Thoracic aorta (tissue), 2 donors: ENCODE results near the gene LEO1. TPM values are rescaled to one million over a fixed set of nuclear protein-coding genes. Genes with fewer than 3 reads are reported as not detected.

ENCODE experiments used
- ATAC-seq: fragments of 150-250 bp; one replicate; pipeline ENCODE4 v1.8.0; 2017; ENCODE audit warnings: low read depth; ENCODE audit not compliant: insufficient number of reproducible peaks, low FRiP score
- DNase-seq: peaks from one replicate; pipeline ENCODE4 v3.0.0-alpha.2; 2020; ENCODE audit warnings: low spot score
- H3K27ac ChIP-seq, 2 donors: fragments of 200-600 bp; sonication (generic); 1 replicate in 1 of 2; 2 replicates in 1 of 2; pipeline ENCODE4 v1.5.1; 2016; ENCODE audit warnings: mild to moderate bottlenecking in 2 of 2, moderate library complexity in 2 of 2
- H3K27me3 ChIP-seq: fragments of 200-600 bp; sonication (generic); replicated peaks from 2 replicates; pipeline ENCODE4 v1.6.0; 2016; ENCODE audit warnings: mild to moderate bottlenecking; ENCODE audit not compliant: insufficient read depth
- H3K36me3 ChIP-seq: fragments of 200-600 bp; sonication (generic); one replicate; pipeline ENCODE4 v1.5.1; 2016
- H3K4me1 ChIP-seq, 2 donors: fragments of 200-600 bp; sonication (generic); 1 replicate in 1 of 2; 2 replicates in 1 of 2; pipeline versions ENCODE4 v1.5.1 to v1.6.0; 2016; ENCODE audit warnings: low read depth in 2 of 2, mild to moderate bottlenecking in 1 of 2; ENCODE audit not compliant: control insufficient read depth in 1 of 2
- H3K4me3 ChIP-seq: fragments of 200-600 bp; sonication (generic); 2 replicates; pipeline ENCODE4 v1.5.1; 2016; ENCODE audit warnings: mild to moderate bottlenecking
- H3K9me3 ChIP-seq: fragments of 200-600 bp; sonication (generic); 2 replicates; pipeline ENCODE4 v1.5.1; 2016
- CTCF ChIP-seq: fragments of 200-600 bp; sonication (generic); IDR thresholded peaks from one replicate; pipeline ENCODE4 v1.5.1; 2019; ENCODE audit warnings: antibody characterized with exemption
- total RNA-seq, 2 donors: library from RNA; depleted of rRNA; stranded (reverse); fragments of >200 nt; gene quantifications; one replicate each; pipeline versions ENCODE4 v1.1.0 to v1.2.3, GENCODE V29; 2016

LEO1 gene
- 10 to 100 TPM; 10.8 to 12.7 TPM for total RNA-seq

- peak; percentile 41 for TF ChIP-seq CTCF
- Histone ChIP-seq H3K4me3 (peak within 1 kb of the TSS; percentile 79), H3K9me3 (peaks cover 8% of the 10 kb centered on the region), H3K27me3 (no peaks in the 10 kb centered on the region), H3K27ac (peak within 1 kb of the TSS; percentile 73 to 81), H3K36me3 (no peaks in the 10 kb centered on the region), H3K4me1 (peaks cover 7 to 8% of the 10 kb centered on the region in 2 donors)
- peak; percentile 71 for DNase-seq
- peak; percentile 98 for ATAC-seq
Measured at GRCh38 chr15:51971375-51972133, at the start of gene LEO1. LEO1 (minus strand) TSS chr15:51971778; CDS start chr15:51971745, 33 bp downstream.

GRCh38 chr15:52021128-52021671, 49.6 kb upstream of the LEO1 start:
- ATAC-seq: no peak
- Histone ChIP-seq H3K9me3 (no peaks in the 10 kb centered on the region), H3K27ac (peak overlapping the region; percentile 85 to 90), H3K4me3 (peak overlapping the region; percentile 79), H3K36me3 (no peaks in the 10 kb centered on the region), H3K27me3 (no peaks in the 10 kb centered on the region), H3K4me1 (peaks cover 24 to 35% of the 10 kb centered on the region in 2 donors)
- peak; percentile 35 for DNase-seq
- TF ChIP-seq CTCF: no peak

GRCh38 chr15:52020221-52021085, 48.9 kb upstream of the LEO1 start:
- peak overlapping the region; percentile 79 for H3K4me3 ChIP-seq
- ATAC-seq: no peak
- peak overlapping the region; percentile 85 to 90 for H3K27ac ChIP-seq
- DNase-seq: no peak
- no peak for TF ChIP-seq CTCF
- H3K4me1 ChIP-seq: peaks cover 24 to 35% of the 10 kb centered on the region in 2 donors
- no peaks in the 10 kb centered on the region for H3K27me3 ChIP-seq
- H3K9me3 ChIP-seq: no peaks in the 10 kb centered on the region
- H3K36me3 ChIP-seq: no peaks in the 10 kb centered on the region

GRCh38 chr15:52019394-52020220, 48.0 kb upstream of the LEO1 start:
- Histone ChIP-seq H3K36me3 (no peaks in the 10 kb centered on the region), H3K9me3 (no peaks in the 10 kb centered on the region), H3K27me3 (no peaks in the 10 kb centered on the region), H3K27ac (peak overlapping the region; percentile 90 to 91), H3K4me3 (peak overlapping the region; percentile 80), H3K4me1 (peaks cover 24 to 35% of the 10 kb centered on the region in 2 donors)
- DNase-seq (peak; percentile 70), ATAC-seq (peak; percentile 57)
- TF ChIP-seq CTCF: no peak
